K562 (cell line): ENCODE data around the gene NKAIN1. TPM values are rescaled to one million over a fixed set of nuclear protein-coding genes. Genes with fewer than 3 reads are reported as not detected.

ENCODE experiments used
- CHAMP1 ChIP-seq: fragments of 450-650 bp; IDR thresholded peaks from 2 replicates; pipeline ENCODE4 v1.6.1; 2016; ENCODE audit warnings: mild to moderate bottlenecking
- CREM ChIP-seq: IDR thresholded peaks from 2 replicates; pipeline ENCODE4 v1.6.1; 2014; ENCODE audit warnings: antibody characterized with exemption, low read depth
- DDX20 ChIP-seq: fragments of 450-650 bp; IDR thresholded peaks from 2 replicates; pipeline ENCODE4 v1.6.1; 2016; ENCODE audit warnings: missing genetic modification characterization, low read depth, mild to moderate bottlenecking, missing compliant biosample characterization, moderate library complexity
- FOS ChIP-seq: IDR thresholded peaks from 3 replicates; pipeline ENCODE4 v1.6.1; 2011; ENCODE audit not compliant: insufficient read length; ENCODE audit errors: extremely low read depth
- GATAD2A ChIP-seq: fragments of 450-650 bp; IDR thresholded peaks from 2 replicates; pipeline ENCODE4 v1.6.1; 2017
- HNRNPH1 ChIP-seq: fragments of 200-400 bp; formaldehyde crosslinking; optimal IDR thresholded peaks from 2 replicates; pipeline ENCODE3; 2017; ENCODE audit warnings: low read depth, mild to moderate bottlenecking, low read length, moderate library complexity
- MCM2 ChIP-seq: fragments of 450-650 bp; IDR thresholded peaks from 2 replicates; pipeline ENCODE4 v1.6.1; 2017; ENCODE audit warnings: low read depth, mild to moderate bottlenecking
- MTA1 ChIP-seq: fragments of 450-650 bp; IDR thresholded peaks from 2 replicates; pipeline ENCODE4 v1.6.1; 2017; ENCODE audit warnings: borderline replicate concordance
- PREB ChIP-seq: sonication (generic); formaldehyde crosslinking; IDR thresholded peaks from 2 replicates; pipeline ENCODE4 v1.8.1; 2023; ENCODE audit warnings: mild to moderate bottlenecking, missing genetic modification reagents
- TFAM ChIP-seq: fragments of 250-450 bp; sonication (Bioruptor Pico); conservative IDR thresholded peaks from 2 replicates; pipeline ENCODE4 v1.5.0; 2021; ENCODE audit warnings: mild to moderate bottlenecking, moderate library complexity
- YY1 ChIP-seq, 3 experiments: IDR thresholded peaks; 2 replicates each; pipeline ENCODE4 v1.6.1; 2011; ENCODE audit warnings: low read length in 2 of 3, mild to moderate bottlenecking in 2 of 3, moderate library complexity in 2 of 3, borderline replicate concordance in 1 of 3, control low read depth in 1 of 3, low read depth in 1 of 3; ENCODE audit not compliant: insufficient read depth in 3 of 3, insufficient replicate concordance in 2 of 3, control insufficient read depth in 1 of 3, insufficient read length in 1 of 3; ENCODE audit errors: extremely low read depth in 1 of 3
- ZNF280B ChIP-seq: fragments of 250-450 bp; sonication (Bioruptor Pico); IDR thresholded peaks from 2 replicates; pipeline ENCODE4 v1.5.1; 2021; ENCODE audit warnings: mild to moderate bottlenecking
- ZNF444 ChIP-seq: fragments of 250-450 bp; sonication (Bioruptor Pico); IDR thresholded peaks from 2 replicates; pipeline ENCODE4 v1.4.0; 2020; ENCODE audit warnings: mild to moderate bottlenecking, moderate library complexity
- ZNF551 ChIP-seq: fragments of 250-450 bp; sonication (Bioruptor Pico); IDR thresholded peaks from 2 replicates; pipeline ENCODE4 v1.5.0; 2021; ENCODE audit warnings: mild to moderate bottlenecking, moderate library complexity
- ZSCAN29 ChIP-seq: fragments of 450-650 bp; IDR thresholded peaks from 2 replicates; pipeline ENCODE4 v1.6.1; 2017
- polyA plus RNA-seq, 8 experiments: library from polyadenylated mRNA; depleted of rRNA in 4 of 8; stranded (reverse) in 5 of 8; unstranded in 3 of 8; fragments of >200 nt; fragmentation: Nextera tagmentation in 2 of 8; fragmentation: Illumina TruSeq in 1 of 8; extraction: Ambion mirVana in 2 of 8; extraction: Trizol in 1 of 8; gene quantifications; 2 replicates each; pipeline versions ENCODE4 v1.2.1 to v1.2.3, GENCODE V29; 2011 to 2014; ENCODE audit warnings: inconsistent platforms in 1 of 8, missing spikeins in 1 of 8
- total RNA-seq, 7 experiments: library from RNA; depleted of rRNA in 6 of 7; stranded (reverse); fragments of >200 nt in 6 of 7; fragmentation: Illumina TruSeq in 2 of 7; extraction: Trizol in 2 of 7; gene quantifications; 2 replicates each; pipeline versions ENCODE4 v1.2.1 to v1.2.3, GENCODE V29; 2011 to 2021; ENCODE audit warnings: low replicate concordance in 1 of 7

The NKAIN1 gene
- total and polyA plus RNA-seq, 9 of the 15 experiments (the other 6 are each of a cell fraction or from before 2014, with no cell fraction given): 0.03 to 0.22 (median 0.04) TPM; not detected in 3

- TF ChIP-seq ZNF444 (CRISPR knock-in tag): 0 out of 2 replicates have a peak, but pooled peaks have one; percentile 43
- peak; percentile 38; the same call in 1 of the 2 replicates for TF ChIP-seq CREM
- TF ChIP-seq ZNF280B: no peak
- peak; percentile 86 for TF ChIP-seq GATAD2A
- peak; percentile 28; the same call in 1 of the 2 replicates for TF ChIP-seq MTA1
- TF ChIP-seq PREB (CRISPR knock-in tag): no peak
- no peak for TF ChIP-seq MCM2
- TF ChIP-seq DDX20 (tag): 0 out of 2 replicates have a peak, but pooled peaks have one; percentile 28
- TF ChIP-seq FOS: no peak
- no peak for TF ChIP-seq HNRNPH1
- no peak for TF ChIP-seq ZSCAN29
- no peak for TF ChIP-seq YY1 (IDR thresholded peaks at IDR 0.05; ENCODE audit: borderline replicate concordance in 1 of 3, control insufficient read depth in 1 of 3, extremely low read depth in 1 of 3, insufficient read depth in 3 of 3, insufficient read length in 1 of 3, insufficient replicate concordance in 2 of 3, low read depth in 1 of 3, low read length in 2 of 3)
- TF ChIP-seq TFAM (CRISPR knock-in tag): no peak
- no peak for TF ChIP-seq CHAMP1
- TF ChIP-seq ZNF551 (CRISPR knock-in tag): no peak
Observed at GRCh38 chr1:31159869-31160611, 79.6 kb downstream of the NKAIN1 start (continued).
